H9 (cell line): ENCODE results near the gene CDK10. TPM values are rescaled to one million over a fixed set of nuclear protein-coding genes. Genes with fewer than 3 reads are reported as not detected.

ENCODE experiments used
- DNase-seq: peaks from one replicate; pipeline ENCODE4 v3.0.0-alpha.2; 2017
- H2AFZ ChIP-seq: one replicate; pipeline ENCODE4 v1.6.1; 2013; ENCODE audit warnings: mild to moderate bottlenecking, low read length, control low read depth, moderate library complexity
- H2AK5ac ChIP-seq: 2 replicates; pipeline ENCODE4 v1.6.1; 2013; ENCODE audit warnings: low read length, control low read depth, mixed read lengths; ENCODE audit not compliant: insufficient read length
- H2BK120ac ChIP-seq: one replicate; pipeline ENCODE4 v1.6.1; 2013; ENCODE audit warnings: low read depth, mild to moderate bottlenecking, low read length, control low read depth, inconsistent platforms; ENCODE audit not compliant: poor library complexity, severe bottlenecking
- H2BK12ac ChIP-seq: 2 replicates; pipeline ENCODE4 v1.6.1; 2013; ENCODE audit warnings: low read length, control low read depth, mixed read lengths, low read depth; ENCODE audit not compliant: insufficient read length
- H2BK15ac ChIP-seq: 2 replicates; pipeline ENCODE4 v1.6.1; 2013; ENCODE audit warnings: low read depth, low read length, control low read depth
- H2BK20ac ChIP-seq: one replicate; pipeline ENCODE4 v1.6.1; 2013; ENCODE audit warnings: low read depth, mild to moderate bottlenecking, low read length, control low read depth, inconsistent platforms; ENCODE audit not compliant: poor library complexity, severe bottlenecking
- H2BK5ac ChIP-seq: 2 replicates; pipeline ENCODE4 v1.6.1; 2013; ENCODE audit warnings: low read length, control low read depth, mixed read lengths; ENCODE audit not compliant: insufficient read length
- H3K14ac ChIP-seq: 2 replicates; pipeline ENCODE4 v1.6.1; 2013; ENCODE audit warnings: low read length, control low read depth; ENCODE audit not compliant: insufficient read depth
- H3K18ac ChIP-seq: 2 replicates; pipeline ENCODE4 v1.6.1; 2013; ENCODE audit warnings: low read depth, mild to moderate bottlenecking, mixed read lengths, low read length, control low read depth; ENCODE audit not compliant: insufficient read length
- H3K23ac ChIP-seq: 2 replicates; pipeline ENCODE4 v1.6.1; 2013; ENCODE audit warnings: low read length, control low read depth, mixed read lengths, low read depth; ENCODE audit not compliant: insufficient read length
- H3K23me2 ChIP-seq: 2 replicates; pipeline ENCODE4 v1.6.1; 2013; ENCODE audit warnings: low read depth, mild to moderate bottlenecking, mixed read lengths, low read length, control low read depth; ENCODE audit not compliant: insufficient read length, poor library complexity, severe bottlenecking
- H3K27ac ChIP-seq: 2 replicates; pipeline ENCODE4 v1.5.1; 2013; ENCODE audit warnings: low read length, control low read depth, mixed read lengths, low read depth; ENCODE audit not compliant: insufficient read length
- H3K27me3 ChIP-seq: 2 replicates; pipeline ENCODE4 v1.6.1; 2013; ENCODE audit warnings: low read length, control low read depth, inconsistent platforms; ENCODE audit not compliant: insufficient read depth
- H3K4ac ChIP-seq: 2 replicates; pipeline ENCODE4 v1.6.1; 2013; ENCODE audit warnings: low read depth, mild to moderate bottlenecking, control low read depth, inconsistent platforms, low read length, moderate library complexity
- H3K4me1 ChIP-seq: 2 replicates; pipeline ENCODE4 v1.6.1; 2013; ENCODE audit warnings: low read length, control low read depth, inconsistent platforms; ENCODE audit not compliant: insufficient read depth
- H3K4me2 ChIP-seq: 2 replicates; pipeline ENCODE4 v1.6.1; 2013; ENCODE audit warnings: low read length, control low read depth, mixed read lengths; ENCODE audit not compliant: insufficient read length, insufficient read depth
- H3K56ac ChIP-seq: 2 replicates; pipeline ENCODE4 v1.6.1; 2013; ENCODE audit warnings: low read depth, mild to moderate bottlenecking, mixed read lengths, low read length, control low read depth; ENCODE audit not compliant: insufficient read length
- H3K79me1 ChIP-seq: 2 replicates; pipeline ENCODE4 v1.6.1; 2013; ENCODE audit warnings: low read depth, mild to moderate bottlenecking, moderate library complexity, low read length, control low read depth, inconsistent platforms; ENCODE audit not compliant: insufficient read depth, poor library complexity, severe bottlenecking
- H3K79me2 ChIP-seq: 2 replicates; pipeline ENCODE4 v1.6.1; 2013; ENCODE audit warnings: low read length, control low read depth, inconsistent platforms; ENCODE audit not compliant: insufficient read depth
- H3K9ac ChIP-seq: 2 replicates; pipeline ENCODE4 v1.6.1; 2013; ENCODE audit warnings: low read length, control low read depth, mixed read lengths; ENCODE audit not compliant: insufficient read length; ENCODE audit errors: extremely low read depth
- H3K9me3 ChIP-seq: one replicate; pipeline ENCODE4 v1.6.1; 2013; ENCODE audit warnings: low read depth, low read length, inconsistent platforms; ENCODE audit not compliant: control insufficient read depth
- H3T11ph ChIP-seq: one replicate; pipeline ENCODE4 v1.6.1; 2013; ENCODE audit warnings: mild to moderate bottlenecking, low read length, control low read depth, inconsistent platforms
- H4K20me1 ChIP-seq: one replicate; pipeline ENCODE4 v1.6.1; 2013; ENCODE audit not compliant: control insufficient read depth, insufficient read length, insufficient read depth
- H4K5ac ChIP-seq: 2 replicates; pipeline ENCODE4 v1.6.1; 2013; ENCODE audit warnings: low read depth, mild to moderate bottlenecking, mixed read lengths, low read length, control low read depth; ENCODE audit not compliant: insufficient read length
- H4K8ac ChIP-seq: replicated peaks from 2 replicates; pipeline ENCODE4 v1.6.1; 2013; ENCODE audit warnings: low read length, control low read depth, mixed read lengths, low read depth; ENCODE audit not compliant: insufficient read length
- H4K91ac ChIP-seq: 2 replicates; pipeline ENCODE4 v1.6.1; 2013; ENCODE audit warnings: low read depth, mild to moderate bottlenecking, moderate library complexity, mixed read lengths, low read length, control low read depth; ENCODE audit not compliant: insufficient read length
- H3K27ac Mint-ChIP-seq, 3 experiments: 2 replicates in 2 of 3; 3 replicates in 1 of 3; pipeline ENCODE4 v1.8.0; 2020 to 2021; ENCODE audit warnings: mixed read lengths in 3 of 3, mild to moderate bottlenecking in 1 of 3, moderate library complexity in 1 of 3
- H3K27me3 Mint-ChIP-seq: 2 replicates; pipeline ENCODE4 v1.8.0; 2021; ENCODE audit warnings: low read depth, mild to moderate bottlenecking, moderate library complexity, mixed read lengths
- H3K36me3 Mint-ChIP-seq, 3 experiments: 2 replicates in 2 of 3; 3 replicates in 1 of 3; pipeline ENCODE4 v1.8.0; 2020 to 2021; ENCODE audit warnings: low read depth in 3 of 3, mixed read lengths in 3 of 3; ENCODE audit not compliant: insufficient read depth in 1 of 3
- H3K4me1 Mint-ChIP-seq, 2 experiments: 2 replicates each; pipeline ENCODE4 v1.8.0; 2020; ENCODE audit warnings: mixed read lengths in 2 of 2
- H3K4me3 Mint-ChIP-seq, 2 experiments: 2 replicates in 1 of 2; 3 replicates in 1 of 2; pipeline ENCODE4 v1.8.0; 2020 to 2021; ENCODE audit warnings: mild to moderate bottlenecking in 2 of 2, mixed read lengths in 2 of 2, moderate library complexity in 1 of 2
- H3K9me3 Mint-ChIP-seq, 2 experiments: 2 replicates in 1 of 2; 3 replicates in 1 of 2; pipeline ENCODE4 v1.8.0; 2020; ENCODE audit warnings: mild to moderate bottlenecking in 2 of 2, mixed read lengths in 2 of 2, moderate library complexity in 1 of 2
- WGBS: extraction: QIAGEN DNeasy Blood & Tissue Kit; methylation state at CpG from one replicate; pipeline ENCODE4 v1.1.7; 2013; ENCODE audit warnings: missing lambda C conversion rate, low lambda C conversion rate, mixed read lengths; ENCODE audit not compliant: insufficient read length; ENCODE audit errors: extremely low coverage; 5-methylcytosine and 5-hydroxymethylcytosine counted together
- total RNA-seq: library from RNA; stranded (reverse); gene quantifications from 2 replicates; pipeline ENCODE4 v1.2.1, GENCODE V29; 2021
- TF ChIP-seq, protein P1 (sequence below): fragments of 200-600 bp; sonication (generic); conservative IDR thresholded peaks from 3 replicates; pipeline ENCODE4 v1.8.0; 2021; ENCODE audit warnings: antibody characterized with exemption, mild to moderate bottlenecking

CDK10 gene
- total RNA-seq, 1 experiment from 2014 or later, result 77.1 TPM

GRCh38 chr16:89736554-89736953 is 50.1 kb downstream of the CDK10 start:
- TF ChIP-seq, protein P1, sequence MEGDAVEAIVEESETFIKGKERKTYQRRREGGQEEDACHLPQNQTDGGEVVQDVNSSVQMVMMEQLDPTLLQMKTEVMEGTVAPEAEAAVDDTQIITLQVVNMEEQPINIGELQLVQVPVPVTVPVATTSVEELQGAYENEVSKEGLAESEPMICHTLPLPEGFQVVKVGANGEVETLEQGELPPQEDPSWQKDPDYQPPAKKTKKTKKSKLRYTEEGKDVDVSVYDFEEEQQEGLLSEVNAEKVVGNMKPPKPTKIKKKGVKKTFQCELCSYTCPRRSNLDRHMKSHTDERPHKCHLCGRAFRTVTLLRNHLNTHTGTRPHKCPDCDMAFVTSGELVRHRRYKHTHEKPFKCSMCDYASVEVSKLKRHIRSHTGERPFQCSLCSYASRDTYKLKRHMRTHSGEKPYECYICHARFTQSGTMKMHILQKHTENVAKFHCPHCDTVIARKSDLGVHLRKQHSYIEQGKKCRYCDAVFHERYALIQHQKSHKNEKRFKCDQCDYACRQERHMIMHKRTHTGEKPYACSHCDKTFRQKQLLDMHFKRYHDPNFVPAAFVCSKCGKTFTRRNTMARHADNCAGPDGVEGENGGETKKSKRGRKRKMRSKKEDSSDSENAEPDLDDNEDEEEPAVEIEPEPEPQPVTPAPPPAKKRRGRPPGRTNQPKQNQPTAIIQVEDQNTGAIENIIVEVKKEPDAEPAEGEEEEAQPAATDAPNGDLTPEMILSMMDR, result no peak
- Histone ChIP-seq H3K4ac (no peak overlapping the region), H2BK5ac (no peak overlapping the region), H3K27ac (no peak overlapping the region), H3K79me1 (no peaks in the 10 kb centered on the region), H2BK15ac (no peak overlapping the region), H3K9me3 (no peaks in the 10 kb centered on the region), H4K20me1 (no peaks in the 10 kb centered on the region), H3K4me2 (no peak overlapping the region), H3K9ac (no peak overlapping the region), H2AFZ (no peak overlapping the region), H3K23ac (no peak overlapping the region), H3K14ac (no peak overlapping the region), H2AK5ac (no peak overlapping the region), H4K8ac (no peak overlapping the region), H3T11ph (no peak overlapping the region), H3K27me3 (no peaks in the 10 kb centered on the region), H2BK12ac (no peak overlapping the region), H2BK20ac (no peak overlapping the region), H2BK120ac (no peak overlapping the region), H3K18ac (no peak overlapping the region), H3K56ac (no peak overlapping the region), H4K5ac (no peak overlapping the region), H3K4me1 (no peaks in the 10 kb centered on the region), H3K79me2 (no peaks in the 10 kb centered on the region), H3K23me2 (no peaks in the 10 kb centered on the region), H4K91ac (no peak overlapping the region)
- no peak for DNase-seq
- peaks cover 62 to 94% (median 92%) of the 10 kb centered on the region in 3 experiments; a peak in 6 of 7 replicates for H3K36me3 Mint-ChIP-seq
- H3K4me3 Mint-ChIP-seq, result no peak overlapping the region
- H3K4me1 Mint-ChIP-seq, result no peaks in the 10 kb centered on the region
- H3K9me3 Mint-ChIP-seq, result no peaks in the 10 kb centered on the region; a peak in 1 of 5 replicates
- no peaks in the 10 kb centered on the region; the same call in 1 of the 2 replicates for H3K27me3 Mint-ChIP-seq
- no peak overlapping the region for H3K27ac Mint-ChIP-seq
- WGBS, result no CpG with 5 or more reads among the region's 3 CpGs
